ENCODE data around the gene C15orf40. TPM values are rescaled to one million over a fixed set of nuclear protein-coding genes. Genes with fewer than 3 reads are reported as not detected.

The C15orf40 gene
- total and polyA plus RNA-seq, 7 donors: 9.1 to 26.1 (median 14.6) TPM

- peaks cover 0 to 42% (median 12%) of the 10 kb centered on the region in 4 donors for H3K36me3 ChIP-seq
- WGBS, 2 donors: 96 to 97% methylated on average over 8 of the region's 8 CpGs
Observed at GRCh38 chr15:83030021-83030420, 18.6 kb upstream of the C15orf40 start.

GRCh38 chr15:83018436-83018835 lies 7.0 kb upstream of the C15orf40 start:
- Histone ChIP-seq H3K4me3 (no peak overlapping the region), H3K9me3 (no peaks in the 10 kb centered on the region), H3K4me1 (no peaks in the 10 kb centered on the region), H3K36me3 (peaks cover 9 to 65% (median 19%) of the 10 kb centered on the region in 4 donors), H3K27ac (no peak overlapping the region), H3K27me3 (no peaks in the 10 kb centered on the region)
- WGBS, 2 donors: 97 to 98% methylated on average over 2 of the region's 2 CpGs
- DNase-seq: no peak
- intact Hi-C loops (cut with DNase I): no loop called here
- no peak for TF ChIP-seq POLR2A (IDR thresholded peaks at IDR 0.05)
- no peak for TF ChIP-seq EP300 (IDR thresholded peaks at IDR 0.05)
- TF ChIP-seq, protein P1, sequence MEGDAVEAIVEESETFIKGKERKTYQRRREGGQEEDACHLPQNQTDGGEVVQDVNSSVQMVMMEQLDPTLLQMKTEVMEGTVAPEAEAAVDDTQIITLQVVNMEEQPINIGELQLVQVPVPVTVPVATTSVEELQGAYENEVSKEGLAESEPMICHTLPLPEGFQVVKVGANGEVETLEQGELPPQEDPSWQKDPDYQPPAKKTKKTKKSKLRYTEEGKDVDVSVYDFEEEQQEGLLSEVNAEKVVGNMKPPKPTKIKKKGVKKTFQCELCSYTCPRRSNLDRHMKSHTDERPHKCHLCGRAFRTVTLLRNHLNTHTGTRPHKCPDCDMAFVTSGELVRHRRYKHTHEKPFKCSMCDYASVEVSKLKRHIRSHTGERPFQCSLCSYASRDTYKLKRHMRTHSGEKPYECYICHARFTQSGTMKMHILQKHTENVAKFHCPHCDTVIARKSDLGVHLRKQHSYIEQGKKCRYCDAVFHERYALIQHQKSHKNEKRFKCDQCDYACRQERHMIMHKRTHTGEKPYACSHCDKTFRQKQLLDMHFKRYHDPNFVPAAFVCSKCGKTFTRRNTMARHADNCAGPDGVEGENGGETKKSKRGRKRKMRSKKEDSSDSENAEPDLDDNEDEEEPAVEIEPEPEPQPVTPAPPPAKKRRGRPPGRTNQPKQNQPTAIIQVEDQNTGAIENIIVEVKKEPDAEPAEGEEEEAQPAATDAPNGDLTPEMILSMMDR (IDR thresholded peaks at IDR 0.05): no peak
- TF ChIP-seq POLR2AphosphoS5 (IDR thresholded peaks at IDR 0.05): no peak

More at GRCh38 chr15:83030021-83030420, 18.6 kb upstream of the C15orf40 start:
- Histone ChIP-seq H3K9me3 (no peaks in the 10 kb centered on the region), H3K27ac (no peak overlapping the region), H3K27me3 (no peaks in the 10 kb centered on the region), H3K4me3 (no peak overlapping the region), H3K4me1 (no peaks in the 10 kb centered on the region)
- no peak for DNase-seq
- no peak for TF ChIP-seq POLR2AphosphoS5 (IDR thresholded peaks at IDR 0.05)
- TF ChIP-seq, protein P1 (IDR thresholded peaks at IDR 0.05): no peak
- TF ChIP-seq POLR2A (IDR thresholded peaks at IDR 0.05): no peak
- TF ChIP-seq EP300 (IDR thresholded peaks at IDR 0.05): no peak
- intact Hi-C loops (cut with DNase I): no loop called here

- Histone ChIP-seq H3K27me3 (no peaks in the 10 kb centered on the region), H3K27ac (no peak overlapping the region), H3K4me1 (peaks cover 0 to 14% (median 7%) of the 10 kb centered on the region in 4 donors), H3K9me3 (no peaks in the 10 kb centered on the region), H3K36me3 (peaks cover 9 to 63% (median 19%) of the 10 kb centered on the region in 4 donors), H3K4me3 (no peak overlapping the region)
- intact Hi-C loops (cut with DNase I): no loop called here
- no peak for DNase-seq
- 88 to 90% methylated on average over 5 of the region's 5 CpGs for WGBS, 2 donors
- TF ChIP-seq, protein P1 (IDR thresholded peaks at IDR 0.05): no peak
- no peak for TF ChIP-seq POLR2A (IDR thresholded peaks at IDR 0.05)
- TF ChIP-seq EP300 (IDR thresholded peaks at IDR 0.05): no peak
- TF ChIP-seq POLR2AphosphoS5 (IDR thresholded peaks at IDR 0.05): no peak
Observed at GRCh38 chr15:83016906-83017305, 5.5 kb upstream of the C15orf40 start.

GRCh38 chr15:83015361-83015760 lies 3.9 kb upstream of the C15orf40 start:
- no peak for TF ChIP-seq EP300 (IDR thresholded peaks at IDR 0.05)
- TF ChIP-seq, protein P1 (IDR thresholded peaks at IDR 0.05): no peak
- no peak for TF ChIP-seq POLR2A (IDR thresholded peaks at IDR 0.05)
- no peak for TF ChIP-seq POLR2AphosphoS5 (IDR thresholded peaks at IDR 0.05)
- peaks cover 0 to 22% (median 14%) of the 10 kb centered on the region in 4 donors for H3K4me1 ChIP-seq
- intact Hi-C loops (cut with DNase I): no loop called here

GRCh38 chr15:83014205-83014653 lies 2.8 kb upstream of the C15orf40 start:
- H3K36me3 ChIP-seq: peaks cover 8 to 49% (median 13%) of the 10 kb centered on the region in 4 donors
- no peak overlapping the region for H3K27ac ChIP-seq
- no peak for DNase-seq
- no peak overlapping the region for H3K4me3 ChIP-seq
- intact Hi-C loops (cut with DNase I): loop anchor here (5.0 kb wide), 1 partner anchor 193 kb away; the partner anchor contains the start of gene HDGFL3
- no peaks in the 10 kb centered on the region for H3K9me3 ChIP-seq
- no peaks in the 10 kb centered on the region for H3K27me3 ChIP-seq
- TF ChIP-seq EP300 (IDR thresholded peaks at IDR 0.05) (no peak), POLR2A (IDR thresholded peaks at IDR 0.05) (no peak), POLR2AphosphoS5 (IDR thresholded peaks at IDR 0.05) (no peak)
- TF ChIP-seq, protein P1 (IDR thresholded peaks at IDR 0.05): no peak
- WGBS, 2 donors: 66 to 70% methylated on average over 5 of the region's 5 CpGs
- H3K4me1 ChIP-seq: peaks cover 0 to 33% (median 18%) of the 10 kb centered on the region in 4 donors

More at GRCh38 chr15:83015361-83015760, 3.9 kb upstream of the C15orf40 start:
- DNase-seq: no peak
- 86 to 90% methylated on average over 4 of the region's 4 CpGs for WGBS, 2 donors
- no peaks in the 10 kb centered on the region for H3K27me3 ChIP-seq
- no peak overlapping the region for H3K4me3 ChIP-seq
- no peaks in the 10 kb centered on the region for H3K9me3 ChIP-seq
- peaks cover 9 to 52% (median 18%) of the 10 kb centered on the region in 4 donors for H3K36me3 ChIP-seq
- H3K27ac ChIP-seq: no peak overlapping the region
